ENCODE measurements around the gene KIF2C.
"Not testable (repeated sequence)": the region's sequence is repeated elsewhere in the genome, so short reads cannot be mapped to it uniquely, and the experiment has no call there.

KIF2C gene

GRCh38 chr1:44775930-44776729 lies 36.5 kb downstream of the KIF2C start:
- no peak for DNase-seq (ENCODE audit: low read depth)

- no peak for DNase-seq (ENCODE audit: low read depth)
Measured at GRCh38 chr1:44776730-44777068, 37.1 kb downstream of the KIF2C start.

DNA sequence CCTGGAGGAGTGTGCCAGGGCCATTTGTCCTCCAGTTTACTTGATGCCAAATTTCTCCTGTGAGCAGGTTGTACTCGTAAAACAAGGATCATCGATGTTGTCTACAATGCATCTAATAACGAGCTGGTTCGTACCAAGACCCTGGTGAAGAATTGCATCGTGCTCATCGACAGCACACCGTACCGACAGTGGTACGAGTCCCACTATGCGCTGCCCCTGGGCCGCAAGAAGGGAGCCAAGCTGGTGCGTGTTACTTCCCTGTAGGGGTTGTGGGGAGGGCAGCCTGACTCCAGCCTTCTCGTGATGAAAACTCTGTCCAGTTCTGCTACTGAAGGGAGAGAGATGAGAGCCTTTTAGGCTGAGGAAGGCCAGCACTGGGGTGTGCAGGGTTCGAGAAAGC lies 37.9 kb downstream of the KIF2C start:
- no peak for DNase-seq (ENCODE audit: low read depth)

DNA sequence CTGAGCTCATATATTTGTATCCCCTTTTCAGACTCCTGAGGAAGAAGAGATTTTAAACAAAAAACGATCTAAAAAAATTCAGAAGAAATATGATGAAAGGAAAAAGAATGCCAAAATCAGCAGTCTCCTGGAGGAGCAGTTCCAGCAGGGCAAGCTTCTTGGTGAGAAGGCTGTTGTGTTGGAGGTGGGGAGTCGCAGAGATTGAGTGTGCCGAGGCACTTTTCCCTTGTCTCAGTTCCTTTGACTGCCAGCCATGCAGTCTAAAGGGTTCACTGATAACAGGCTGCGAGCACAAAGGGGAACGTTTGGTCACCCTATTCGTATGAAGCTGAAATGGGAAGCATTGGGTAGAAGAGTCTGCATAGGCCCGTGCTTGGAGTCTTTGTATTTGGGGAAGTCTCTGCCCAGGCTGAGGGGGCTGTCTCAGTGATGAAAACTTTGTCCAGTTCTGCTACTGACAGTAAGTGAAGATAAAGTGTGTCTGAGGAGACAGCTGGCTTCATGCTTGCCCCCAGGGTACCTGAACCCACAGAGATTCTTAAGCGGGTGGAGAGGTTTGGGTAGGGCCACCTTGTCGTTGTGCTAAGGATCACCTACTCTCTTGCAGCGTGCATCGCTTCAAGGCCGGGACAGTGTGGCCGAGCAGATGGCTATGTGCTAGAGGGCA lies 38.5 kb downstream of the KIF2C start:
- no peak for DNase-seq (ENCODE audit: low read depth)

DNA sequence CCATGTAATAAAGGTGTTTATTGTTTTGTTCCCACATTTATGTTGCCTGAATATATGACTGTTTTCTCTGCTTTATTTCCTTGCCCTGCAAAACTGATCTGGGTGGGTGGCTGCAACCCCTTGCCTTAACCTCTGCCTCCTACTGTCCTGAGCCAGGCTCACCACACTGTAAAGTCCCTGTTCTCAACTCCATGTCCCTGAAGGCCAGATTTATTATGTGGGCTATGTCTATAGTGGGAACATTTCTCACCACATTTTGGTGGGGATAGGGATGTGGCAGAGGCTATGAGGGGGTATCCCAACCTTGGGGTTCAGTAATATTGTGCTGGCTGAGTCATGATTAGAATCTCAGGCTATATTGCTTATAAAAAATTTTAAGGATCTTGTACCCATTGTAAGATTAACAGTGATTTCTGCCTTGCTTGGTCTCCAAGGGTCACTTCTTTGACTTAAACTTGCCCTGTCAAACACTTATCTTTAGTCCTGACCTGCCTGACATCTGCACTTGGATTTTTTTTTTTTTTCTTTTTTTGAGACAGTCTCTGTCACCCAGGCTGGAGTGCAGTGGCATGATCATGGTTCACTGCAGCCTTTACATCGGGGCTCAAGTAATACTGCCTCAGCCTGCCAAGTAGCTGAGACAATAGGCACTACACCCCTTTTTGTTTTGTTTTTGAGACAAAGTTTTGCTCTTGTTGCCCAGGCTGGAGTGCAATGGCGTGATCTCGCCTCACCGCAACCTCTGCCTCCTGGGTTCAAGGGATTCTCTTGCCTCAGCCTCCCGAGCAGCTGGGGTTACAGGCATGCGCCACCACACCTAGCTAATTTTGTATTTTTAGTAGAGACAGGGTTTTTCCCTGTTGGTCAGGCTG lies 39.3 kb downstream of the KIF2C start:
- no peak for DNase-seq (ENCODE audit: low read depth)

DNA sequence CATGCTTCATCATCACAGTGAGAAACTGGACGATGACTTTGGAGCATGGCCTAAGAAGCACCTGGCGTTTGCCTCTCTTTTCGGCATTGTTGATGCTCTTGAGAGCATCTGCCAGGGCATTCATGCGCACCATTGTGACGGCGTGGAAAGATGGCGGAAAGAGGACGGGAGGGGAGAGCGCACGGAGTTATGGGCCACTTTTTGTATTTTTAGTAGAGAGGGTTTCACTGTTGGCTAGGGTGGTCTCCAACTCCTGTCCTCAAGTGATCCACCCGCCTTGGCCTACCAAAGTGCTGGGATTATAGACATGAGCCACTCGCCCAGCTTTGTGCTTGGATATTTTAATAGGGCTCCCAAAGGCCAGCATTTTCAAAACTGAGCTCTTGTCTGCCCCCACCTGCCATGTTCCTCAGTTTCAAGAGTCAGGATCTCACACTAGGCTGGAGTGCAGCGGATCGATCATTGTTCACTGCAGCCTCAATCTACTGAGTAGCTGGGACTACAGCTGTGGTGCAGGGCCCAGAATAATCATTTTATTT lies 41.0 kb downstream of the KIF2C start:
- DNase-seq (ENCODE audit: low read depth), result no peak

DNA sequence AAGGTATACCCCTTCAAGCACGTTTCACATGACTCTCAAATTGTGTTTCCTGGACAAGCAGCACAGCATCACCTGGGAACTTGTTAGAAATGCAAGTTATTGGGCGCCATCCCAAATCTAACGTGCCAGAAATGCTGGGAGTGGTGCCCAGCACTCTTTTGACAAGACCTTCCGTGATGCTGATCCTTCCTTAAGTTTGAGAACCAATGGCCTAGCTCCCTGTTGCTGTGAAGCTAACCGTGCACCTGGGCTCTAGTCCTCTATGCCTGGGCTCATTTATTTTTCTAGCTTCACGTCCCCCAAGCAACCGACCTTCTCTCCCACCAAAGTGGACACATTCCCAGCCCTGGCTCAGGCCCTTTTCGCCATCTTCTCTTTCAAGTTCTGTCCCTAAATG lies 44.1 kb downstream of the KIF2C start:
- no peak for DNase-seq (ENCODE audit: low read depth)

- DNase-seq (ENCODE audit: low read depth), result no peak
Measured at GRCh38 chr1:44784094-44785028, 44.7 kb downstream of the KIF2C start.

- no peak for DNase-seq (ENCODE audit: low read depth)
Measured at GRCh38 chr1:44785029-44785380, 45.4 kb downstream of the KIF2C start.

DNA sequence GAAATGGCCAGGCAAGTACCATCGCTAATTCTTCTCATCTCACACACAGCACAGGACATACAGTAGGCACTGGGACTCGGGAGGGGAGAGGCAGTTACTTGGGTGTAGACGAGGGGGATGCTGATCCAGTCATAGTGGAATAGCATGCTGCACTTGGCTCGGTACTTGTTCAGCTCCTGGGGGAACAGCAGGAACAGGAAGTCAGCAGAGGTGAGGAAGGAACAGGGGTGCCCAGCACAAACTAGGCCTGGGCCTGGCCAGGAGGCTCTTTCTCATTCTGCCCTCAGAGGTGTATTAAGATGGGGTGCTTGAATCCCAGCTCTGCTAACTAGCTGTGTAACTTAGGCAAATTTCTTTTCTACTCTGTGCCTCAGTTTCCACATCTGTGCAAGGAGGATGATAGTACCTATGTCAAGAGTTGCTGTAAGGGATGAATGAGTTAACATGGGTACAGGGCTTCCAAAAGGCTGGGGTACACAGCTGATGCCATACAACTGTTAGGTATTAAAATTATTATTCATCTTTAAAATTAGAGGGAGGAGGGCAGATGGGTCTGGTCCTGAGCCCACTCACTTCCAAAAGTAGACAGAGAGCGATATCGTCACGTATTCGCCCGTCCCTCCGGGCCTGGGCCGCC lies 46.0 kb downstream of the KIF2C start:
- no peak for DNase-seq (ENCODE audit: low read depth)

DNA sequence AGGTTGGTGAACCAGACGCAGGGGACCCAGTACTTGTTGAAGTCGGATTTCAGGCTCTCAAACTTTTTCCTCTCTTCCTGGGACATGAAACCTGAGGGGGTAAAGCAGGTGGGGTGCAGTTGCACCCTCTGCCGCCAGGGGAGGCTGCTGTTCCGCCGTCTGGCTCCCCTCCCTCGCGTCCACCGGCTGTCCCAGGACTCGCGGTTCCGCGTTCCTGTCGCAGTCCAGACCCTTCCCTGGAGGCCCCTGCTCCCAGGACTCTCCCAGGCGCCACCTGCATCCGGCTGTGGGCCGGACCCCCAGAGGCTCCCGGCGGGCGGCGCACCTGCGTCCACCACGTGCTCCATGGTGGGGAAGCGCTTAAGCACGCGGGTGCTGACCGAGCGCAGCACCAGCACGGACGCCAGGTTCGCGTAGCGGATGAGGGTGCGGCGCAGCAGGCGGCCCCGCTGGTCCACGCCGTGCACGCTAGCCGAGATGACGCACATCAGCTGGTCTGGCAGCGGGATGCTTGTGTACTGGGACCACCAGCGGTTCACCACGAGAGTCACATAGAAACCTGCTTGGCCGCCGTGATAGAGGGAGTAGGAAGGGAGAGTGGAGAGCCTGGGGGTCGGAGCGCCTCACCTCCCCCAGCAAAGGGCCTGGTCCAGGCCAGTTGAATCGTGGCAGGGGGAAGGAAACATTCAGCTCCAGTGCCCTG lies 46.7 kb downstream of the KIF2C start:
- no peak for DNase-seq (ENCODE audit: low read depth)

DNA sequence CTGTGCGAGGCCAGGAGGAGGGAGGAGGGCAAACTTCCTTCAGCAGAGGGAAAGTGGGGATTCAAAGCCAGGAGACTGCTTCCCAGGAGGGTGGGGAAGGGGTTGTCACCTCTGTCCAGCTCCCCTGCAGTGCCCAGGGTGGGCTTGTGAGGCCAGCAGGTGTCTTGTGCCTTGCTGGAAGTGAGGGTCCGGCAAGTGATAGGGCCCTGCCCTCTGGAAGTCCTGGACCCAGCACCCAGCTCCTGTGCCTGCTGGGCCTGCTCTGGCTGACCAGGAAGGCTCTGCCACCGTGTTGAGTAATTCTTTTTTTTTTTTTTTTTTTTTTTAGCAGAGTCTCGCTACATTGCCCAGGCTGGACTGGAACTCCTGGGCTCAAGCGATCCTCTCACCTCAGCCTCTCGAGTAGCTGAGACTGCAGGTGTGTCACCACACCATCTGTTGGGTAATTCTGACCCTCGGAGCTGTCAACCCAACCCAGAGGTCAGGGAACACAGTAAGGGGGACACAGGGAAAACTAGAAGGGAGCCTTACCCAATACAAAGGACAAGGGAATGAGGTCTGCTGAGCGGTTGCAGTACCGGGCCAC lies 47.3 kb downstream of the KIF2C start:
- DNase-seq (ENCODE audit: low read depth), result no peak

GRCh38 chr1:44787506-44787905 lies 47.9 kb downstream of the KIF2C start:
- no peak for DNase-seq (ENCODE audit: low read depth)

DNA sequence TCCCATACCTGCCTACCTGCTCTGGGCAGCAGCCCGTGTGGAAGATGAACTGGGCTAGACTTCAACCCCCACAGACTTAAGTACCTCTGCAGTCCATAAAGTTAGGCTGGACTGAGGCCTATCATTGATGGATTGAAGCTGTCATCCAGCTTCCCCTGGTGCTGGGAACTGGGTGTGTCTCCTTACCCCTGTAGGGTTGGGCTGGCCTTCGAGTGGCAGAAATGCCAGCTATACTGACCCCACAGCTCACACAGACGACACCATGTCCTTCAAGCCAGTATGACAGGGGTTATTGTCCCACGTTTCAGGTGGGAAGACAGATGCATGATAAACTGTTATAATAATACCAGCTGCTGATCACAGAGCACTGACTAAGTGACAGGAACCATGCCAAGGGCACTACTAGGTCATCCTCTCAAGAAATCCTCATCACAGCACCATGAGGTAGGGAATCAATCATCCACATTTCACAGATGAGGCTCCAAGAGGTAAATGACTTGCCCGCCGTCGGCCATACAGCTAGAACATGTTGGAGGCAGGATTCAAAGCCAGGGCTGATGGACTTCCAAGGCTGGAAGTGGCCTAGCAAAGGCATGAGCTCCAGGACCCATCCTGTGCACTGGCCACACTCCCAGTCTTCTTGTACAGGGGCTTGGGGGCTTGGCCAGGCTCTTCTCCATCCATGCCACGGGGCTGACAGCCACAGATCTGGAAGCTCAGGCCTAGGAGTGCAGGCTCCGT lies 48.7 kb downstream of the KIF2C start, which contains the start of gene BEST4:
Gene BEST4 (minus strand): TSS at position 51 of the 741 bp plus-strand sequence. CDS start 465 bp downstream, outside the sequence.
- DNase-seq (ENCODE audit: low read depth), result no peak

DNA sequence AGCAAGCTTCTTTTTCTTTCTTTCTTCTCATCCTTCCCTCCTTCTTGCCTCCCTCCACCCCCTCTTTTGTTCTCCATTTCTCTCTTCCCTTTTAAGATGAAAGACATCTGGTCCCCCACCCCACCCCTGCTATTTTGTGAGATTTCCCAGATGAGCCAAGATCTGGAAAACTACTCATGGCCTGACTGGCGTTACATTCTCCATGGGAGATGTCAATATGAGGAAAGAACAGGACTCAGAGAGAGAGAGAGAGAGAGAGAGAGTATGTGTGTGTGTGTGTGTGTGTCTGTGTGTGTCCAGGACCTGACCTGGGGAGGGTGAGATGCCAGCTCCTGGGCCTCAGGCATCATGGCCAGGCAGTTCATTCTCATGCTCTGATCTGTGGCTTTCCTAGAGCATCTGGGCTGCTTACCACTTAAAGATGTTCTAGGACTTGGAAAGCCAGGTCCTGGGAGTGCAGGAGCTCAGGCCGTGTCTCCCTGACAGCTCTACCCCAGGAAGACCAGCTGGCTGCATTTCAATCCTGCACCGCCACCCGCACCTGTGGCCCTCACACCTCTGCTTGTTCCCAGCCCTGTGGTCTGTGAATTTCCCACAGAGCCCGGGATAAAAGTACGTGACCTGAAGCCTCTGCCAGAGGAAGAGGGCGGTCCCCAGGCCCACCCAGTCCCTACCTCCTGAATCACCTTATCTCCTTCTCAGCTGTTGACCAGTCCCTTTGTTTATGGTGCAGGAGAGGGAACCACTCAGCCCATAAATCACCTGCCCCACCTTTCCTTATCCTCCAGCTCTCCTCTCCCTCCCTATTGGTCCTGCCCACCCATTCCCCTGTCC lies 51.5 kb downstream of the KIF2C start:
- no peak for DNase-seq (ENCODE audit: low read depth)

- no peak for DNase-seq (ENCODE audit: low read depth)
Measured at GRCh38 chr1:44792736-44793502, 53.3 kb downstream of the KIF2C start.

DNA sequence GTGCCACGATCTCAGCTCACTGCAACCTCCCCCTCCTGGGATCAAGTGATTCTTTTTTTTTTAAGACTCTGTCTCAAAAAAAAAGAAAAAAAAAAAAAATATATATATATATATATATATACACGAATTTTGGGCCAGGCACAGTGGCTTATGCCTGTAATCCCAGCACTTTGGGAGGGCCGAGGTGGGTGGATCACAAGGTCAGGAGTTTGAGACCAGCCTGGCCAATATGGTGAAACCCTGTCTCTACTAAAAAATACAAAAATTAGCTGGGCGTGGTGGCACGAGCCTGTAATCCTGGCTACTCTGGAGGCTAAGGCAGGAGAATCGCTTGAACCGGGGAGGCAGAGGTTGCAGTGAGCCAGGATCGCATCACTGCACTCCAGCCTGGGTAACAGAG lies 58.2 kb downstream of the KIF2C start:
- not testable (repeated sequence) for DNase-seq (ENCODE audit: low read depth)
